GM21515 (cell line): ENCODE results near the gene GRID1.

ENCODE experiments used
- ATAC-seq: cut with Tn5 transposase; IDR thresholded peaks from one replicate; pipeline ENCODE4 v1.9.1; 2021; ENCODE audit not compliant: unreplicated experiment

GRID1 gene

DNA sequence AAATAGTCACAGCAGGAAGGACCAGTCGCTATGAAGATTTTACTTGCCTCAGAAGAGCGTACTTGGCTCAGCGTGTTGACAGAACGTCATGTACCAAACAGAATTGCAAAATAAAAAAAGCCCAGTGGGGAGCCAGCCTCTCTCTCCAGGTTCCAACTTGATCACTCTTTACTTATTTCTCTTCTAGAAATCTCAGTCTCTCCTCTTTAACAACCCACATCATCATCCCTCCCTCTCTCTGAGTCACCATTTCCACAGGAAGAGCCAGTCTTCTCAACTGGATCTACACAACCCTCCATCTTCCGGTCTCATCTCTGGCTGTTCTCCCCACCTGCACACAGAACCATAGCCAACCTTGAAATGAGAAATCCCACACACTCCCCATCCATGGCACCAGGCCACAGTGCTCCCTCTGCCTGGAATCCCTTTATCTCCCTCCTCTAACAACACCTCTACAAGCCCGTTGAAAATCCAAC lies 718.3 kb downstream of the GRID1 start:
- ATAC-seq: no peak

DNA sequence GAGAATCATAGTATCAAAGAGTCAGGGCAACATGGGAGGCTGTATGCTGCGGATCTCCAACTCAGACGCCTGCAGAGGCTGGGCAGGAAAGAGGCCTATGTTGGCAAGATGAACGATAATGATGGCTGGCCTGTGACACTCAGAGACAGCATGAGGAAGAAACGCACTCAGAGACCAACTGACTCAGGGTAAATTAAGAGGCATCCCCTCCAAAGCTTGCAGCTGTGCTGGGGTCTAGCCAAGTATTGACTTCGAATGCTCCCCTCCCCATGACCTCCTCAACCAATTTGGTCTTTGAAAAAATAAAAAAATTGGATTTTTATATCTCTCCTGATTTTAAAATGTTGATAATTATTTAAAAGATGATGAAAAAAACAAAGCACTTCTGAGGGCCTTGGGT lies 718.9 kb downstream of the GRID1 start:
- ATAC-seq: no peak

DNA sequence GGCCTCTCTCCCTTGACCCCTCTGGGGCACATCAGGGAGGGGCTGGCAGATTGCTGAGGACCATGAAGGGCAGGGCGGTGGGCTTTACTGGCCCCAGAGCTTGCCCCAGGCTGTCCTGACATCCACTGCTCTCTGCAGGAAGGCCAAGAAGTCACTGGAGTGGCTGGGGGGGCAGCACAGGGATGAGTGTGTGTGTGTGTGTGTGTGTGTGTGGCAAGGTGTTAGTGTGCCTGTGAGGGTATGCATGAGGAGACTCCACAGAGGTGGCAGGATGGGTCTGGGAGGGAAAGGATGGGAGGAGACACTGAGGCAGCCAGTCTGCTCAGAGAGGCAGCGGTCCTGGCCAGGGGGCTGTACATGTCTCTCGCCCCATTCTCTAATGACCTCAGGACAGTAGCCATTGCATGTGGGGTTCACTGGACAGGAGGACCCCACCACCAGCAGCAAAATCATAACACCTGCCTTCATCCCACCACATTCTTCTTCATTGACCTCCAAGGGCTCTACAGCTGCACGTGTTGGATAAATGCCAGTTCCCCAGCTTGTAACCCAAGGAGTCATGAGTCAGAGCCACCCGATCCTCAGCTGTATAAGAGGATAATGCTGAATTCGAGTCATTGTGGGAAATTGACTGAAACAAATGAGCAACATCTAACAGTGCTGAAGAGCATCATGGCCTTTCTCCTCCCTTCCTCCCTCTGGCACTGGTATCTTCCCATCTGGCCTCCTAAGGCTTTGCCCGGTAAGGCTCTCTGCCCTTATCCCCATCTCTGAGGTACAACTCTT lies 720.5 kb downstream of the GRID1 start:
- ATAC-seq: no peak

DNA sequence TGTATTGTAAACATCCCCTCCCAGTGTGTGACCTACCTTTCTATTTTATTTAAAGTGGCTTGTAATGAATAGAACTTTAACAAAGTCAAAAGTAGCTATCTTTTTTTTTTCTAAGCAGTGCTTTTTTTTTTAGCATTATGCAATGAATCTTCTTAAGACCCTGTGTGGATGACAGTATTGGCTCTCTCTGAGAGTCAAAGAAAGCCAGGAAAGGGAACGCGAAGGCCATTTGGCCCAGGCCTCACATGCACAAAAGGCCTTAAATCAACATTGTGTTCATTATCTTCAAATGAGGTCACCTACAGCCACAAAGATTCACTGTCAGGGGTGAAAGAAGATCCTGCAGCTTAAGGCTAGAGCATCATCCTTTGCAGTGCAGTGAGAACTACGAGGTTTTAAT lies 721.5 kb downstream of the GRID1 start:
- no peak for ATAC-seq

DNA sequence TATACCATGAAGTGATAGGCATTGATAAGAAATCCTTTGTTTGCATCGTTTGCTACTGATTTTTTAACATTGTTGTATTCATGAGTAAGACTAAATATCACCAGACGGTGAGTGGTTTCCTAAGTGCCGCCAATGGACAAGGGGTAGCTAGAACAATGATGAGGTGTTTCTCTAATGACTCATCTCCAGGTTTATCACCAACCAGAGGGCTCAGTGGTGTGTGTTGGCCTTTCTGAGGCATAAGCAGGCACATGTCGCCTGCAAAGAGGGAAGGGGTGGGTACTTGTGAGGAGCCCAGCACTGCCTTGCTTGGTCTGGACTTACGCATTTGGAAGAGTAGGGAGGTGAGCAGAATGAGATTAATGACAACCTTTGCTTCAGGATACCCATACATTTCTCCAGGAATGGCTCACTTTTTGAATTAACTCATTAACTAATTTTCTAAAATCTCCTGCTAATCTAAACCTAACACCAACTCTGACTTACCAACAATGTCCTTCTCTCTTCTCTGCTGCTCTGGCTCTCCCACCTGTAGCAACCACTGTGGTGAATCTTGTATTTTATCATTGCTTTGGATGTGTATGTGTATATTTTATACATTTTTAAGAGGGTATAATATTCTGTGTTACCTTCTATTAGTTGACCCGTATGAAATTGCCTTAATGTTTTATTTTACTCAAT lies 722.6 kb downstream of the GRID1 start:
- ATAC-seq: no peak

DNA sequence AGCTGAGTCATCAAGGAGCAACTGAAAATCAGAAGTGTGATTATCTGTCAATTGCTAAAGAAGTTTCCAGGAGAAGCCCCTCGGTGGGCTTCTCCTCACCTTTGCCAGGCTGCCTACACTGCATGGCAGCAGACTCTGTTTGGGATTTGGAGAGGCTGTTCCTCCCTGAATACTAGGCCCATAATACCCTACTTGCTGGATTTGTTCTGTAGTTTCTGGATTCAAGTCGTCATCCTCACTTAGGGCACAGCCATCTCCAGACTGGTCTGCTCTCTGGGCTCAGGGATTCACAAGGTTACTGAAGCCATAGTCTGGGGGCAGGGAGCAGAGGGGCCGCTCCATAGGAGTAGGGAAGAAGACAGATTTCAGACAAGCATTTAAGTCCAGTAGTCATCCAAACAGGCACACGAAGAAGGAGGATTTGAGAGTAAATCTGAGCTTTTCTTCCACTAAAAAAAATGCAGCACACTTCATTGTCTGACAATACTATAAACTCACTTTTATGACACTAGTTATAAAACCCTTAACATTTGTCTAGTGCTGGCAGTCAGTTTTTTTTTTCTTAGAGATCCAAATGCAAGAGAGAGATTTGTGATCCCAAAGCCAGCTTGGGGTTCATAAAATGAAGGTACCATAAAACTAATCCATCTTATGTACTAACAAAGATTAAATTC lies 723.3 kb downstream of the GRID1 start:
- ATAC-seq: no peak

DNA sequence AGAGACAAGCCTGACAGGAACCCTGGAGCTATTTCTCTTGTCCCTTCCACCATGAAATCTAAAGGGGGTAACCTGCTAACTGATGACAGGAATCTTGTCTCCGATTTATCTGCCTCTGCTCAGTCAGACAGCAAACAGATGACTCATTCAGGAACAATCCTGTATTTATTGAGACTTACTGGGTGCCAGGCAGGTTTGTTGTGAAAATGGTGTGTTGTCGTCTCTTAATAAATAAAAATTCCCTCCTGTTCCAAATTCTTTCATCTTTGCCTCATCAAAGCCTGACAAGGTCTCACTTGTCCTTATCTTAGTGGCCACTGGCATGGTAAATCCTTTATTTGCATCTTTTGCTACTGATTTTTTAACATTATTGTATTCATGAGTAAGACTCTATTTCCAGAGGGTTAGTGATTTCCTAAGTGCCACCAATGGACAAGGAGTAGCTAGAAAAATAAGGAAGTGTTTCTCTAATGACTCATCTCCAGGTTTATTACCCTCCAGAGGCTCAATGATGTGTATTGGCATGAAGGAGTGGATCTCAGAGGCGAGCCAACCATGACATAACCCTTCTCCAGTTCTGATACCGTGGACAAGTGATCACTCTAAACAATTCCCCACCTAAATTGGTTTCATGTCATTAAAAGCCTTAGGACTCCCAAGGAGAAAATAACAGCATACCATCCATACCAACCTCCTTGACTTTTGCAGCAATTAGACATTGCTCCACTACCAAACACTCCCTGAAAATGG lies 724.0 kb downstream of the GRID1 start:
- no peak for ATAC-seq

DNA sequence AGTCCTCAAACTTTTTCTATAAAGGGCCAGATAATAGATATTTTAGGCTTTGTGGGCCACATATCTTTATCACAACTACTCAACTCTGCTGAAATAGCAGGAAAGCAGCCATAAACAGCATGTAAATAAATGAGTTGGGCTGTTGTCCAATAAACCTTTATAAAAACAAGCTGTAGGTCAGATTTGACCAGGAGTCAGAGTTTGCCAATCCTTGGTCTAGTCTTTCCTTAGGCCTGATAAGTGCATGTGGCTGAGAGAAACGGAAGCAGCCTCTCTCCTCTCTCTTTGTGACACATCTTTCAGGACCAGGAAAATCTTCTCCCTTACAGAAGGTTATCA lies 724.5 kb downstream of the GRID1 start:
- ATAC-seq: no peak

DNA sequence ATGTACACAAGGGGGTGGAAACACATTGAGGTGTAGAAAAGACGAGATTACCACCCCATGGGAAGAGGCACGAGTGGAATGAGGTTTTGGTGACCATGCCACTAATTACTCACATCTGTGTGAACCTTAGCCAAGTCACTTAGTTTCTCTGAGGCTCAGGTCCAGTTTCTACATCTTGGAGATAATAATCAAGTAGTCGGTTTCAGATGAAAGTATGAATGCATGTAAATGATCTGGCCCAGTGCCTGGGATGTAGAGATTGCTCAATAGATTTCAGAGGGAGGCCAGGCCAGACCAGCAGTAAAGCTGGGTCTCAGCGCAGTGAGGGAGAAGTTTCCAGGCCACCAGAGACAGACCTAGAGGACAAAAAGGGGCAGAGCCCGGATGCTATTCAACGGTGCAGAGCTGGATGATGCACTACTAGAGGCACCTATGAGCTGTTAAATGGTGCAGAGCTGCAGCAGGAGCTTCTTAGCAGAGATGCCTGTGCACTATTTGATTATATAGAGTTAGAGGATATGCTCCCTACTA lies 725.1 kb downstream of the GRID1 start:
- no peak for ATAC-seq

DNA sequence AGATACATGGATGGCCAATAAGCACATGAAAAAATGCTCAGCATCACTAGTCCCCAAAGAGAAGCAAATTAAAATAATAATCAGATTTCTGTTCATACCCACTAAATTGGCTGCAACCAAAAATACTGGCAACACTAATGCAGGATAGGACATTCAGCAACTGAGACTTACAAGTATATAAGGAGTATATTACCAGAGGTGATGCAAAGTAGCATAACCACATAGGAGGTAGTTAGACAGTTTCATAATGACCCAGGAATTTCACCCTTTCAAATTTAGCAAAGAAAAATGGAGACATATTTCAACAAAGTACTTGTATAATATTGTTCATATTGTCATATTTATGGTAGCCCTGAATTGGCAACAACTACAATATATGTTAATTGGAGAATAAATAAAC lies 727.8 kb downstream of the GRID1 start:
- ATAC-seq: peak; percentile 49

DNA sequence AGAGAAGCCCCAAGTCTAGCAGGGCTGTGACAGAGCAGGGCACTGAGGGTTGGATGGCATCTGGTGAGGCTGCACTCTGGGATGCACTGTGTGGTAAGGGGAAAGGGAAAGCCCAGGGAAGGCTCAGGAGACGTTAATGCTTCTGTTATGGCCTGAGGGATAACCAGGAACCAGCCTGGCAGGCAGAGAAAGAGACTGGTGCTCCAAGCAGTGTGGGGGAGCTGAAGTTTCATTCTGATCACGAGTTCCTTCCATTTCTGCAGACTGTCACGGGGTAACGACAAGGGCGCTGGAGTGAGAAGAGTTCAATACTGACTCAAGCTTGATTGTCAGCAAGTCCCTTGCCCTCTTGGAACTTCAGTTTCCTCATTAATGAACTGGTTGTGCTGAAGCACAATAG lies 730.9 kb downstream of the GRID1 start:
- ATAC-seq: no peak

DNA sequence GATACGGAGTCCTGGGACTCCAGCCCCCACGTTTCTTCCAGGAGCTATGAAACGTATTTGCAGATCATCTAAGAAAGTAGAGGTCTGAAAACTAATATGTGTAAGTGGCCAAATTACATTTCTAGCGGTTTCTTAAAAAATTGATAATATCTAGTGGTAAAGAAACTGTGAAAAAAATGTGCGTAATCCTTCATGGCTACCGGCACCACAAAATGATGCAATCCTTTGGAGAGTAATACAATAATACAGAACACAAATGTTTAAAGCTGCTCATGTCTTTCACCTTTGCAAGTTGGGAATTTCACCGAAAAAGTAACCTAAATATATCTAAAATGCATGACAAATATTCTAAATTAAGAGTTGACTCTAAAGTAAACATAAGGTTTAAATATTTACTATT lies 742.1 kb downstream of the GRID1 start:
- no peak for ATAC-seq

DNA sequence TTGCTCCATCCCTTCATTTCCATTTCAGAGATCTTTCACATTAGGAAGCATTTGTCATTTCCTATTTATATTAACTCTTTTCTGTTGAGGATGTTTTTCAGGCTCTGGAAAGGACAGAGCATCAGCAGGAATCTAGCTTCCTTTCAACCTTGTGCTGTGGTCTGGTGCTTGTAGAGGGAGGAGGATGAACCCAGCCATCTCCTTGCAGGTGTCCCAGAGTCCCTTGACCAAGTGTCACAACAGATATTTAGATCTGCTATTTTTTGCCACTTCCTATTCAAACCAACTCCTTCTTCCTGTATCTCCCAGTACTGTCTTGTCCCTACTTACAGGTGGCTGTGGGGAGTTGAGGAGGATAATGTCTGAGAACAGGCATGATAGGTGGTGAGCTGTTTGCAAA lies 742.8 kb downstream of the GRID1 start:
- ATAC-seq: no peak

DNA sequence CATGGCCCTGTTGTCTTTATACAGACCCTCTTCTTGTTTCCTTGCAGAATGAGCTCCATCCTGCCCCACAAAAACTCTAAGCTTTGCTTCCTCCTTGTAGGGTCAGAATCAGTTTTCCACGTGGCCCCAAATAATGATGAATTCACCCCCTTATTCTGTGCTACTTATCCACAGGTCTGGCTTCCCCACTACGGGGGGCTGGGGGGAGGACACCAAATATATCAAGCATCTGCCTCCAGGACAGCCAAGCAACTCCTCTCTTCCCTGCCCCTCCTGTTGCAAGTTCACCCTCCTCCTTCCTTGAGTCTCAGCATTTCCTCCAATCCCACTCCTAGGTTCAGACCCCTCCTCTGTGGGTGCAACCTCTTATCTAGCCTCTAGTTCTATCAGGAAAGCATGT lies 743.3 kb downstream of the GRID1 start:
- no peak for ATAC-seq

DNA sequence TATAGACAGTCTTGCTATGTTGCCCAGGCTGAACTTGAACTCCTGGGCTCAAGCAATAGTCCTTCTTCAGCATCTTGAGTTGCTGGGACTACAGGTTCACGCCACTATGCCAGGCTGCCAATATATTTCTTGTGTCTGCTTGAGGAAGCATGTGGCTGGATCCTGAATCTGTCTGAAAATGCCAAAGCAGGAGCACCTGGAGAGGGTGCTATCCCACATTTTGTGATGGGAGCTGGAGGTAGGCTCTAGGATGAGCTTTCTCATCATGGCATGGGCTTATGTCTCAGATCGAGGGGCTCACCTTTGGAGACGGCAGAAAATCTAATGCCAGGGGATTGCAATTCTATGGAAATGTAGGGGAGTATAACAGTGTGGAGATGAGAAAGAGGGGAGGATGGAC lies 744.2 kb downstream of the GRID1 start:
- no peak for ATAC-seq

DNA sequence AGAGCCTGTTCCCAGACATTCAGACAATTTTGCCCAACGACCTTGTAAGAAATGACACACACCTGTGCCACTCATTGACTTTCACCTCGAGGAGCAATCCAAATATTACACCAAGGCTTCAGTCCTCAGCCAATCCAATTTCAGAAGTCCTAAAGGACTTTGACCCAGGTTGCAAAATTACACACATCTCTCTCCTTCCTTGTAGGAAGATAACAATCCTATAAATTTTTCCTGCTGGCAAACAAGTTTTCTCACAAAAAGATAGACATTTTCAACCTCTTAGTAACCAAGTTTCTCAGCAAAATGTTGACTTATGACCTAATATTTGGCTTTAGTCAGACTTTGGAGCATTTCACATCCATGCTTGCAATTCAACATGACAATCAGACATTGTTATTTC lies 745.0 kb downstream of the GRID1 start:
- no peak for ATAC-seq

DNA sequence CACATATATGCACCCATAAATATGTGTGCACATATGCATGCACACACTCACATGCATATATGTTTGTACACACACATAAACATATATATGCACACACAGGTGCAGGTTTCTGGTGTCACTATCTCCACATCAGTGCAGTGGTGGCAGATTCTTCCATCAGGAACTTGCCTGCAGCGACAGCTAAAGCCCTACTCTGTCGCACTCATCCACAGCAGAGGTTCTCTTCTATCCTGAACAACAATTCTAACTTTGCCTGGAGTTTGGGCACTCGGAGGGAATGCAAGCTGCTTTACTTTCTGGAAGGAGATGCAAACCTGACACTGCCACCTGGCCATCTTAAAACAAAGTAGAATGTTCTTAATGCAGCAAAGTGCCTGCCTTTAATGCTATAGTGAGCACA lies 745.8 kb downstream of the GRID1 start:
- ATAC-seq: no peak

DNA sequence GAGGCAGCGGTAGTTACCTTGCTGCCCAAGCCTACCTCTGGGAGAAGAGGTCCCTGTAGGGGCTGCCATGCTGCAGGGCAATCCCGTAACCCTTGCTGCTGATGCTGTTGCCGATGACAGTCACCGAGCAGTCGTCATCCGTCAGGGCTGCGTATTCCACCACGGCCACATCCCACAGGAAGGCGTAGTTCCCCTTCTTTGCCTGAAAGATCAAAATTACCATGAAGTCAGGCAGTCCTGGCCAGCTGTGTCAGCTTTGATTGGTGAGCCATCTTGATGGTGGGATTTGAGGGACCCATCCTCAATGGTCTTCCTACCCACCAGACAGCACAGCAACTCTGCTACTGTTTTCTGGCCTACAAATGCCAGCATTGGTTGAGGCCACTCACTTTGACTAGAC lies 746.8 kb downstream of the GRID1 start:
- no peak for ATAC-seq

DNA sequence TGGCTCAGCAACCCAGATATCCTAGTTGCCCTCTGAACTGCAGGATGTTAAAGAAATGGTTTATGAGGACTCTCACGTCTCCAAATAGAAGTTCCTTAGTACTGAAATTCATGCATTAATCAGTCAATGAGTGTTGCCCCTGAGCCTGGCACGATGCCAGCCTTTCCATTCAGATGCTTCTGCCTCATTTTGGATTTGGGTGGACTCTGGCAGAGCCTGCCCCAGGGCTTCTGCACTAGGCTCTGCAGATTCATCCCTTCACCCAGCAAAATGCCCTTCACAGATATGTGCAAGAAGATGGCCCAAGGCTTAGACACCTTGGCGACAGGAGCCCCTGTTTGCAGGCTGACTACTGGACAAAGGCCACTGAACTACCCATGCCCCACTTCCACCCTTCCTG lies 747.8 kb downstream of the GRID1 start:
- ATAC-seq: no peak

DNA sequence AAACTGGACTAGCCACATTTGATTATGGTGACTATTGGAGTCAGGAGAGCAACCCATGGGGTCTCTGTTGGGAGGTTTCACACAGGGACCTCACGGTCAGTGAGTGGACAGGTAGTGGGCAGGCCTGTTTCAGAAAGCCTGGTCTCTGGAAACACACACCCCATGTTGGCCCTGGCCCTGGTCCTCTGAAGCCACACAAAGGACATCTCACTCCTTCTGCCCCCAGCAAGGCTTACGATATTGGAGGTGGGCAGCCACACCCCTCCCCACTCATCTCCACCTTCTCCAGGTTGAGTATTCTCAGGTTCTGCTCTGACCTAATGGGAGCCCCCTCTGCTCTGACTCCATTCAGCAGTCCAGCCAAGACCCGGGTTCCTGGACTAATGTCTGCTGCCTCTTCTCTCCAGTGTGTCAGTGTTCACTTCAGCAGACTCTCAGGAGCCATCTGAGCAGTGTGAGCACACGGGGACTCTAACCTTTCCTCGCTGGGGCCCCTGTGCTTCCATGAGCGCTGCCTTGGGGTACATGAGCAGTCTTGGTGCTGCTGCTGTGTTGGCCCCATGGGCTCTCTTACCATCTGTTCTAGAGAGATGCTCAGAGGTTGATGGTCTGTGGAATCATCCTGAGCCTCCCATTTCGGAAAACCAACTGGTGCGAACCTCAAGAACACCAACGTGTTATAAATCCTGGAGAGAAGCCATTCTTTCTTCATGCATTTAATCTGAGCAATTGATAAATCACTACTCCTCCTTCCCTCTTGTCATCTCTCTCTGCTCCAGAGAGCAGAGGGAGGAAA lies 748.6 kb downstream of the GRID1 start:
- no peak for ATAC-seq
